ENCODE data around the gene PNMA5. TPM values are rescaled to one million over a fixed set of nuclear protein-coding genes. Genes with fewer than 3 reads are reported as not detected.
"Not testable (repeated sequence)": the region's sequence is repeated elsewhere in the genome, so short reads cannot be mapped to it uniquely, and the experiment has no call there.

PNMA5 gene
- total and polyA plus RNA-seq, 8 donors: 0.07 to 0.17 (median 0.11) TPM; not detected in 2

DNA sequence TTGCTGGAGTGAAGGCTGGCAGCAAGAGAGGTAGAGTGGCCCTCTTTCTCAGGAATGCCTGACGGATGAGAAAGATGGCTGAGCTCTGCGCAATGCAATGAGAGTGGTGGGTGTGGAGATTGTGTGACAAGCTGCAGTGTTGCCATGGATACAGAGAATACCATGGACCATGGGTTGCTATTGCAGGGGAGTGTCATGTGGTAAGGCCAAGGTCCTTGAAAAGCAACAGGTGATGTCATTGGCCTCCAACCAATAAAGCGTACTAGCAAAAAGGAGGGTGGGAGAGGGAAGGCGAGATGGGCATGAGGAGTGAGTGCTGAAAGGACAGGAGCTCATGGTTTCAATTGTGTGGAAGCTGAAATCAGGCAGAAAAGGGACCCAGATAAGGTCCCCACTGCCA, 1.8 kb downstream of the PNMA5 start:
- no peak overlapping the region for H3K27ac ChIP-seq
- DNase-seq (no peak), ATAC-seq (no peak)
- no peak for TF ChIP-seq CTCF (IDR thresholded peaks at IDR 0.05)
- no peaks in the 10 kb centered on the region for H3K36me3 ChIP-seq
- no peaks in the 10 kb centered on the region for H3K4me1 ChIP-seq
- H3K27me3 ChIP-seq: no peaks in the 10 kb centered on the region
- intact Hi-C loops (cut with DNase I): no loop called here
- H3K4me3 ChIP-seq: no peak overlapping the region
- H3K9me3 ChIP-seq: no peaks in the 10 kb centered on the region

GRCh38 chrX:152991123-152991522, 2.8 kb downstream of the PNMA5 start:
- Histone ChIP-seq H3K4me3 (no peak overlapping the region), H3K36me3 (no peaks in the 10 kb centered on the region), H3K4me1 (no peaks in the 10 kb centered on the region), H3K9me3 (no peaks in the 10 kb centered on the region), H3K27ac (no peak overlapping the region), H3K27me3 (no peaks in the 10 kb centered on the region)
- ATAC-seq (no peak), DNase-seq (no peak)
- intact Hi-C loops (cut with DNase I): no loop called here
- TF ChIP-seq CTCF (IDR thresholded peaks at IDR 0.05): no peak

GRCh38 chrX:152989292-152989658, 4.6 kb downstream of the PNMA5 start:
- Histone ChIP-seq H3K4me1 (no peaks in the 10 kb centered on the region), H3K9me3 (no peaks in the 10 kb centered on the region), H3K27ac (no peak overlapping the region), H3K36me3 (no peaks in the 10 kb centered on the region), H3K4me3 (no peak overlapping the region), H3K27me3 (no peaks in the 10 kb centered on the region)
- no peak for ATAC-seq
- no peak for DNase-seq
- no peak for TF ChIP-seq CTCF (IDR thresholded peaks at IDR 0.05)
- intact Hi-C loops (cut with DNase I): no loop called here

DNA sequence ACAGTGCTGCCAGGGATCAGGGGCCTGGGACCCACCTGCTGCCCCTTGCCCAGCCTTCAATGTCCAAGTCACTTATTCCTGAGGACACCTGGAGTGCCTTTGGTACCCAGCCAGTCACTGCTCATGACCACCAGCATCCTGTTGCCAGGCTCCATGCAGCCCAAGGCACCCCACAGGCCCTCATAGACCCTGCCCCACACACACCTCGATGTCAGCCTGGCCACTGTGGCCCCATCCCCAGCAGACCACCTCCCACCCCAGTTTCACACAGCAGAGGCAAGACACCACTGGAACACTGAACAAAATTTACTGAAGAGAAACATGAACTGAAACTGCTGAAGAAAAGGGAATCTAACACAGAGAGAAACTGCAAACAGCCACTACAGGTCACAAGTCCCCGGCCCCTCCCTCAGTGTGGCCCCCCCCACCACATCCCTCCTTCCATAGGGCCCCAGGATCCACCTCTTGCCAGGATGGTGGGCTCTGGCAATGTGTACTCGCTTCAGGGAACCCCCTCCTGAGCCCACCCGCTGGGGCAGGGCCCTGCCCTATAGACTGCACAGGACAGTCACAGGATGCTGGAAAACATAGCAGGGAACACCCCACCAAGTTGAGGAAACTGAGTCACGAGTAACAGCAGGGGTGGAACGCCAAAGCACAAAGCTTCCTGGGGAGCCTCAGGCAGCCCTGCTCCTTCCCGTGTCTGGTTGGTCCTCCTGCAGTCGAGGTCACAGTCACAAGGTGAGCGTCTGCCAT, 5.2 kb downstream of the PNMA5 start:
- intact Hi-C loops (cut with DNase I): no loop called here

GRCh38 chrX:152987801-152988200, 6.1 kb downstream of the PNMA5 start:
- intact Hi-C loops (cut with DNase I): no loop called here
- TF ChIP-seq CTCF (IDR thresholded peaks at IDR 0.05): no peak
- Histone ChIP-seq H3K4me1 (no peaks in the 10 kb centered on the region), H3K4me3 (no peak overlapping the region), H3K27me3 (no peaks in the 10 kb centered on the region), H3K9me3 (no peaks in the 10 kb centered on the region), H3K36me3 (no peaks in the 10 kb centered on the region), H3K27ac (no peak overlapping the region)
- no peak for DNase-seq
- no peak for ATAC-seq

More for the DNA sequence above, 5.2 kb downstream of the PNMA5 start:
- ATAC-seq: no peak
- no peaks in the 10 kb centered on the region for H3K9me3 ChIP-seq
- no peak overlapping the region for H3K4me3 ChIP-seq
- TF ChIP-seq CTCF (IDR thresholded peaks at IDR 0.05): no peak
- H3K4me1 ChIP-seq: no peaks in the 10 kb centered on the region
- H3K27me3 ChIP-seq: no peaks in the 10 kb centered on the region
- H3K27ac ChIP-seq: no peak overlapping the region
- no peaks in the 10 kb centered on the region for H3K36me3 ChIP-seq
- no peak for DNase-seq

GRCh38 chrX:152987156-152987555, 6.8 kb downstream of the PNMA5 start:
- H3K27me3 ChIP-seq; H3K4me3 ChIP-seq; intact Hi-C loops (cut with DNase I); ATAC-seq; H3K27ac ChIP-seq; H3K36me3 ChIP-seq; H3K4me1 ChIP-seq; H3K9me3 ChIP-seq; DNase-seq: not testable (repeated sequence)

DNA sequence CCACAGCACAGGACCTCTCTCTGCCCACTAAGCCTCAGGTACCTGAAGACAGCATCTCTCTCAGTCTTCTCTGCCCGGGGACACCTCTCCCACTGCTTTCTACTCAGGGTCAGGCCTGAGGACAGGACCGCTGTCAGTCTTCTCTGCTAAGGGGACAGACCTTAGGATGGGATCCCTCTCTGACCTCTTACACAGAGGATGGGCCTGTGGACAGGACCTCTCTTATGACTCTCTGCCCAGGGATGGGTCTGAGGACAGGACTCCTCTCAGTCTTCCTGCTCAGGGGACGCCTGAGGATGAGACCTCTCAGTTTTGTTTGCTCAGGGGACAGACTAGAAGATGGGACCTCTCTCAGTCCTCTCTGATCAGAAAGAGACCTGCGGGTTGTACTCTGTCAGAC, 8.5 kb downstream of the PNMA5 start:
- intact Hi-C loops (cut with DNase I); H3K27ac ChIP-seq; H3K9me3 ChIP-seq; H3K4me1 ChIP-seq; H3K36me3 ChIP-seq; H3K4me3 ChIP-seq; H3K27me3 ChIP-seq; ATAC-seq; DNase-seq: not testable (repeated sequence)
